Activated T-helper 2 cell treated with anti-CD3 and anti-CD28 coated beads, Interferon-gamma antibody, Interleukin-2, Interleukin-4, amounts not matched to agents 10 μg/mL and 5 μg/mL and 100 μg/mL, durations not matched to agents 14 hours and 24 hours and 36 hours (primary cell): ENCODE data around the gene TNIP1. TPM values are rescaled to one million over a fixed set of nuclear protein-coding genes. Genes with fewer than 3 reads are reported as not detected.
A peak's percentile ranks its signal among the peaks of the same experiment; 100 is the strongest.

ENCODE experiments used
- DNase-seq: peaks from one replicate; pipeline ENCODE4 v3.0.0; 2021; ENCODE audit warnings: low spot score
- H3K27ac Mint-ChIP-seq: one replicate; pipeline ENCODE4 v1.8.0; 2021; ENCODE audit warnings: mixed read lengths
- H3K27me3 Mint-ChIP-seq: one replicate; pipeline ENCODE4 v1.8.0; 2021; ENCODE audit warnings: low read depth, mixed read lengths
- H3K36me3 Mint-ChIP-seq: one replicate; pipeline ENCODE4 v1.8.0; 2021; ENCODE audit warnings: low read depth, mixed read lengths
- H3K4me1 Mint-ChIP-seq: one replicate; pipeline ENCODE4 v1.8.0; 2021; ENCODE audit warnings: low read depth, mixed read lengths
- H3K4me3 Mint-ChIP-seq: one replicate; pipeline ENCODE4 v1.8.0; 2021; ENCODE audit warnings: low read depth, mild to moderate bottlenecking, moderate library complexity, mixed read lengths
- H3K9me3 Mint-ChIP-seq: one replicate; pipeline ENCODE4 v1.8.0; 2021; ENCODE audit warnings: mixed read lengths
- intact Hi-C: fragments of 100-400 bp; cut with micrococcal nuclease; formaldehyde crosslinking; loops from one replicate; pipeline ENCODE4 v1.15.1; 2023
- total RNA-seq: library from RNA; stranded (reverse); gene quantifications from 2 replicates; pipeline ENCODE4 v1.2.3, GENCODE V29; 2022

Gene TNIP1
- total RNA-seq, 1 donor from 2014 or later = 473 TPM

GRCh38 chr5:151087486-151087885 is 6.7 kb upstream of the TNIP1 start:
- H3K36me3 Mint-ChIP-seq = peaks cover 43% of the 10 kb centered on the region
- peak overlapping the region; percentile 54 for H3K27ac Mint-ChIP-seq
- H3K4me3 Mint-ChIP-seq = peak overlapping the region; percentile 99
- no peaks in the 10 kb centered on the region for H3K9me3 Mint-ChIP-seq
- no peak for DNase-seq
- intact Hi-C loops = loop anchor here (1.0 to 10.0 kb wide), 3 partner anchors 8 to 687 kb away; partner anchors contain the start of gene G3BP1
- H3K27me3 Mint-ChIP-seq = no peaks in the 10 kb centered on the region
- H3K4me1 Mint-ChIP-seq = peaks cover 56% of the 10 kb centered on the region

DNA sequence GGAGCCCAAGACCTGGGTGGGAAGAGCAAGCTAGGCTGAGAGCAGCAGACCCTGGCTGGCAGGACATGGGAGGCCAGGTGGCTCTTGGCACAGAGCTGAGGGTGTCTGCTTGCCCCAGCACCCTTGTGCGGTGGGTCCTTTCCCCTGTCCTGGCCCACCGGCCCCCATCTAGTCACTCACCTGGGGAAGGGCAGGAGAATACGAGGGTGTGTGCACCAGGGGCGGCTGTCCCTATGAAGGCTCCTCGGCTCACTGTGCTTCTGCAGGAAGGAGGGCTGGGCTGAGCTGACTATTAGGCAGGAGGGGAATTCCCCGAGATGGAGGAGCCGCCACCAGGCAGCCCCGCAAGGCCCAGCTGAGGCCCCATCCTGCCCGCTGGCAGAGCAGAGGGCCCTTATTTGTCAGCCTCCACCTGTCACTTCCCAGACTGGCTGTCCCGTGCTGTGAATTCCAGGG is 6.1 kb upstream of the TNIP1 start:
- H3K4me1 Mint-ChIP-seq = peaks cover 60% of the 10 kb centered on the region
- peaks cover 45% of the 10 kb centered on the region for H3K36me3 Mint-ChIP-seq
- peak overlapping the region; percentile 99 for H3K4me3 Mint-ChIP-seq
- intact Hi-C loops = loop anchor here (1.0 to 10.0 kb wide), 4 partner anchors 7 to 688 kb away; partner anchors contain the start of gene G3BP1
- H3K9me3 Mint-ChIP-seq = no peaks in the 10 kb centered on the region
- H3K27ac Mint-ChIP-seq = peak overlapping the region; percentile 78
- DNase-seq = peak; percentile 49
- H3K27me3 Mint-ChIP-seq = no peaks in the 10 kb centered on the region

GRCh38 chr5:151086192-151086869 is 5.5 kb upstream of the TNIP1 start:
- Mint-ChIP-seq H3K4me1 (peaks cover 55% of the 10 kb centered on the region), H3K36me3 (peaks cover 44% of the 10 kb centered on the region), H3K4me3 (peak overlapping the region; percentile 99), H3K27ac (peak overlapping the region; percentile 78), H3K9me3 (no peaks in the 10 kb centered on the region), H3K27me3 (no peaks in the 10 kb centered on the region)
- intact Hi-C loops = loop anchor here (1.0 to 10.0 kb wide), 3 partner anchors 8 to 688 kb away; partner anchors contain the start of gene G3BP1
- DNase-seq = no peak

- no peak for DNase-seq
- peak overlapping the region; percentile 78 for H3K27ac Mint-ChIP-seq
- peaks cover 46% of the 10 kb centered on the region for H3K36me3 Mint-ChIP-seq
- no peaks in the 10 kb centered on the region for H3K9me3 Mint-ChIP-seq
- intact Hi-C loops = loop anchor here (1.0 to 10.0 kb wide), 3 partner anchors 9 to 689 kb away; partner anchors contain the start of gene G3BP1
- peaks cover 53% of the 10 kb centered on the region for H3K4me1 Mint-ChIP-seq
- no peaks in the 10 kb centered on the region for H3K27me3 Mint-ChIP-seq
- peak overlapping the region; percentile 99 for H3K4me3 Mint-ChIP-seq
Measured at GRCh38 chr5:151085517-151086041, 4.7 kb upstream of the TNIP1 start.

- no peaks in the 10 kb centered on the region for H3K27me3 Mint-ChIP-seq
- peaks cover 57% of the 10 kb centered on the region for H3K36me3 Mint-ChIP-seq
- intact Hi-C loops = loop anchor here (5.0 to 10.0 kb wide), 2 partner anchors 128 to 690 kb away; partner anchors contain the start of gene G3BP1
- no peak for DNase-seq
- peaks cover 57% of the 10 kb centered on the region for H3K4me1 Mint-ChIP-seq
- H3K27ac Mint-ChIP-seq = peak overlapping the region; percentile 79
- no peaks in the 10 kb centered on the region for H3K9me3 Mint-ChIP-seq
- H3K4me3 Mint-ChIP-seq = peak overlapping the region; percentile 99
Measured at GRCh38 chr5:151084363-151084762, 3.5 kb upstream of the TNIP1 start.

- Mint-ChIP-seq H3K4me1 (peaks cover 63% of the 10 kb centered on the region), H3K27me3 (no peaks in the 10 kb centered on the region), H3K27ac (peak overlapping the region; percentile 79), H3K9me3 (no peaks in the 10 kb centered on the region), H3K4me3 (peak overlapping the region; percentile 99), H3K36me3 (peaks cover 69% of the 10 kb centered on the region)
- intact Hi-C loops = loop anchor here (5.0 to 10.0 kb wide), 2 partner anchors 129 to 692 kb away; partner anchors contain the start of gene G3BP1
- peak; percentile 61 for DNase-seq
Measured at GRCh38 chr5:151083081-151083676, 2.3 kb upstream of the TNIP1 start.

GRCh38 chr5:151082282-151082902 is 1.6 kb upstream of the TNIP1 start:
- peak overlapping the region; percentile 79 for H3K27ac Mint-ChIP-seq
- no peaks in the 10 kb centered on the region for H3K27me3 Mint-ChIP-seq
- intact Hi-C loops = loop anchor here (5.0 to 10.0 kb wide), 2 partner anchors 130 to 692 kb away; partner anchors contain the start of gene G3BP1
- DNase-seq = no peak
- peaks cover 67% of the 10 kb centered on the region for H3K4me1 Mint-ChIP-seq
- peaks cover 77% of the 10 kb centered on the region for H3K36me3 Mint-ChIP-seq
- H3K9me3 Mint-ChIP-seq = no peaks in the 10 kb centered on the region
- H3K4me3 Mint-ChIP-seq = peak overlapping the region; percentile 99

DNA sequence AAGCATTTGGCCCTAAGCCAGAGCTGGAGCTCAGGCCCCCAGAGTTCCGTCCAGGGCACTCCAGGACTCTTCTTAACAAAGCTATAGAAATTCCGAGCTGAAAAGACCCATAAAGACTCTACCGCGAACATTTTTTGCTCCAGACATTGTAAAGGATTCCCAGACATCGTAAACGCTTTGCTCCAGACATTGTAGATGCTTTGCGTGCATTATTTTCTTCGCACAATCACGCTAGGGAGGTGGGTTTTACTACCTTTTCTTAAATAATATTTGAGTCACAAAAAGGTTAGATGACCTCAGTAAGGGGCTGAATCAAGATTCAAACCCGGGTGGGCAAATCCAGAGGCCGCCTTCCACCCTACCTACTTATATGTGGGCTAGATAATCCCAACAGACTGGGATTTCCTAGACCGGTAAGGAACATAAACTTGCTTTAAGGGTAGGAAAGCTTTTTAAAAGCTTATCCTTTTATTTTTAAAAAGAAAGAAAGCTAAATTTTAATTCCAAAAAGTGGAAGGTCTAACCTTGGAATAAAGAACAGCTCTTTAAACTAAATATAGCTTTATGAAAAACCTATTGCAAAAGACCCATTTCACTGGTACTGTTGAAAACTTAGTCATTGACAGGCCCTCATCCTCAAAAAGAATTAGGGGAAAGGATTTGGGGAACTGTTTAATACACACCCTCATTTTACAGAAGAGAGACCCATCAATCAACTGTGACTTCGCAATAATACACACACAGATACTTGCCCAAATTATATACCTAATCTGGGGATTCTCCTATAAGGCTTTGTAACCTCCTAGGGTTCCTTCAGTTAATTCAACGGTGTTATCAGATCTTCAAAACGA is 822 bp upstream of the TNIP1 start:
- peak overlapping the region; percentile 85 for H3K27ac Mint-ChIP-seq
- H3K36me3 Mint-ChIP-seq = peaks cover 84% of the 10 kb centered on the region
- peak overlapping the region; percentile 99 for H3K4me3 Mint-ChIP-seq
- intact Hi-C loops = loop anchor here (2.0 to 10.0 kb wide), 3 partner anchors 131 to 693 kb away; partner anchors contain the start of genes G3BP1 and GM2A
- H3K27me3 Mint-ChIP-seq = no peaks in the 10 kb centered on the region
- H3K9me3 Mint-ChIP-seq = no peaks in the 10 kb centered on the region
- H3K4me1 Mint-ChIP-seq = peaks cover 74% of the 10 kb centered on the region
- no peak for DNase-seq

GRCh38 chr5:151079838-151080612 is 809 bp downstream of the TNIP1 start:
- intact Hi-C loops = loop anchor here (1.0 to 10.0 kb wide), 6 partner anchors 7 to 695 kb away; partner anchors contain the start of genes G3BP1 and GM2A
- H3K36me3 Mint-ChIP-seq = peaks cover 86% of the 10 kb centered on the region
- no peak for DNase-seq
- H3K4me1 Mint-ChIP-seq = peaks cover 78% of the 10 kb centered on the region
- peak overlapping the region; percentile 98 for H3K4me3 Mint-ChIP-seq
- peak overlapping the region; percentile 87 for H3K27ac Mint-ChIP-seq
- H3K27me3 Mint-ChIP-seq = no peaks in the 10 kb centered on the region
- no peaks in the 10 kb centered on the region for H3K9me3 Mint-ChIP-seq

DNA sequence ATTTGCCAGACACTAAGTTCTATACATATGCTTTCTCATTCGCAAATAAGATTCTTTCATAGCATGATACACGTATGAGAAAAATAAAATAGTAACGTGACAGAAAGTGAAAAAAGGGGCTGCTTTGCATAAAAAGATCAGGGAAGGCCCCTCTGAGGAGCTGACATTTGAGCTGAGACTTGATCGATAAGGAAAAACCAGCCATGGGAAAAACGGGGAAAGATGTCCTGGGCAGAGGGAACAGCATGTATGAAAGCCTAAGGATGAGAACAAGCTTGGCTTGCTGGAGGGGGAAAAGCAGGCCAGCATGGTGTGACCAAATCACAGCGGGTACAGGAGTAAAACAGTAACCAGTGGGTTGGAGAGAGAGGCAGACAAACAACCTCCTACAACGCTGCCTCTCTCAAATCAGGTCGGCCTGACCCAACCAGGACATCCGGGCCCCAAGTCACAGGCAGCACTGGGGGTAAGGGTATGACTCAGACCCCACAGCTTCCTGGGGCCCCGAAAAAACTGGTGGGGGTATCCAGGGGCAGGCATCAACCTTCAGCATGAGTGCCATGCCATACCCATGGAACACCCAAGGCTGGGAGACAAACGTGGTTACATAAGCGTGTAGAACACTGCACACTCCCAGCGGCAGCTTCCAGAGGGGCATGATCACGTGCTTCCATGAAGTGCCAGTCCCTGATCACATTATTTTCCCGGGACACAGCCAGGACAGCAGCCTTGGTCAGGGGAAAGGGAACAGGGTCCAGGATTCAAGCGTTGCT is 2.2 kb downstream of the TNIP1 start:
- H3K36me3 Mint-ChIP-seq = peaks cover 86% of the 10 kb centered on the region
- peak; percentile 54 for DNase-seq
- H3K27ac Mint-ChIP-seq = peak overlapping the region; percentile 87
- no peaks in the 10 kb centered on the region for H3K9me3 Mint-ChIP-seq
- H3K4me3 Mint-ChIP-seq = peak overlapping the region; percentile 98
- intact Hi-C loops = loop anchor here (1.0 to 5.0 kb wide), 5 partner anchors 9 to 296 kb away; no protein-coding TSS in a partner anchor
- H3K27me3 Mint-ChIP-seq = no peaks in the 10 kb centered on the region
- peaks cover 70% of the 10 kb centered on the region for H3K4me1 Mint-ChIP-seq
